SHP77 treated with DMSO at 0.1 percent for 48 hours (cell line): ENCODE measurements around the gene GPSM3.
A peak's percentile ranks its signal among the peaks of the same experiment; 100 is the strongest.
"Not testable (repeated sequence)": the region's sequence is repeated elsewhere in the genome, so short reads cannot be mapped to it uniquely, and the experiment has no call there.

Experiments used
- DNase-seq: peaks from one replicate; lab custom pipeline; 2025; lab: John Stamatoyannopoulos, UW

The GPSM3 gene

DNA sequence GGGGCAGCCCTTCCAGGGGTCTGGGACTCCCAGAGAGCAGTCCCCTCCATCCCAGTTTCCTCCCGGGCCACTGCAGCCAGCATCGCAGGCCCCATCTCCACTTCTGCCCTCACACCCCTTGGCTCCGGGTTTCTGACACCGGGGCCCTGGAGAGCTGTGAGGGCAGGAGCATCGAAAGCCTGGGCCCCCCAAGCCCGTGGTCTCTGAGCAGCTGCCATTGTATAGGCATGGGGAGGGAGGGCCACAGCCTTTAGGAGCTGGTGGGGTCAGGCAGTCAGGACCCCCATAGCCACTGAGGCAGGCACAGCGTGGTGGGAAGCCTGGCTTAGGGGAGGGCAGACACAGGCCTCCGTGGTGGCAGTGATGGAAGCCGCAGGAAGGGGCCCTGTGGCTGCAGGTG, 9.7 kb upstream of the GPSM3 start:
- DNase-seq: no peak

DNA sequence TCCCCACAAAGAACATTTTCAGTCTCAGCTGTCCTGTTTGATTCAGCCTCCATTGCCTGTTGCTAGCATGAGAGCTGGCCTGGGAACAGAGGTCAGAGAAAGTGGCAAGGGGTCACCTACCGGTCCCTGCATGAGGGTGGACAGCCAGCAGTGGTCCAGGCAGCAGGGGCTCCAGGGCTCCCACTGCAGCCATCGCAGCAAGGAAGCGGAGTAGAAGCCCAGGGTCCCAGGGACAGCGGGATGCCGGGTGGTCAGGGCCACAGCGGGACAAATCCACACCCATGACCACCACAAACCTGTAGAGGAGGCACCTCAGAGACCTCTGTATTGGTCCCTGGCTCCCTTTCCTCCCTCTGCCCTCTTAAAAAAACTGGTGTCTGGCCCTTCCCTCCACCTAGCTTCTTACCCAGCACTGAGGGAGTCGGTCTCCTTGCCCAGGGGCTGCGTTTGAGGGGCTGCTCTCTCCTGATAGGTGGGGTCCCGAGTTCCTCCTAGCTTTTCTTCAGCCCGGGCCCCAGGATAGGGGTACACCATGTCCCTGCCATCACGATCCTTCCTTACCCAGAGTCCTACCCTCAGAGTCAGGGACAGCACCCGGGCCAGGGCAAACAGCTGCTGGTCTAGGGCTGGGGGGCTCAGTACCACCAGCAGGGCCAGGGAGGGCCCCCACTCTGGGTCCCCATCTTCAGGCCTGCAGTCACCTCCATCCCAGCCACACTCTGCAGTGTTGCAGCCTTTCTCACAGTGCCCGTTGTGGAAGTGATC, 8.4 kb upstream of the GPSM3 start:
- no peak for DNase-seq

- DNase-seq: no peak
Observed at GRCh38 chr6:32198866-32199265, 6.4 kb upstream of the GPSM3 start.

DNA sequence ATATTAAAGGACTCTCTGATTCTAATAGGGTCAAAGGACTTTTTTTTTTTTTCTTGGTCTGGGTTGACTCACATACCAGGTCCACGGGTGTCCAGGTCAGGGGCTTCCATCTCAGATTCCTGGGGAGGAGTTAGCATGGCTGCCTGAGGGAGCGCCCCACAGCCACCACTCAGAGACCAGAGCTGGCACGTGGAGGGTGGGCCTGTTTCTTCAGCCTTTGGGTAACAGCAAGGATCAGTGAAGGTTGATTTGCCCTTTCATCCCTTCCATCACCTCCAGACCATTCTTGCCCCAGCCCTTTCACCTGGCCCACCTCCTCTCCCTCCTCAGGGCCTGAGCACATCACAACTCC, 5.9 kb upstream of the GPSM3 start:
- DNase-seq: no peak

DNA sequence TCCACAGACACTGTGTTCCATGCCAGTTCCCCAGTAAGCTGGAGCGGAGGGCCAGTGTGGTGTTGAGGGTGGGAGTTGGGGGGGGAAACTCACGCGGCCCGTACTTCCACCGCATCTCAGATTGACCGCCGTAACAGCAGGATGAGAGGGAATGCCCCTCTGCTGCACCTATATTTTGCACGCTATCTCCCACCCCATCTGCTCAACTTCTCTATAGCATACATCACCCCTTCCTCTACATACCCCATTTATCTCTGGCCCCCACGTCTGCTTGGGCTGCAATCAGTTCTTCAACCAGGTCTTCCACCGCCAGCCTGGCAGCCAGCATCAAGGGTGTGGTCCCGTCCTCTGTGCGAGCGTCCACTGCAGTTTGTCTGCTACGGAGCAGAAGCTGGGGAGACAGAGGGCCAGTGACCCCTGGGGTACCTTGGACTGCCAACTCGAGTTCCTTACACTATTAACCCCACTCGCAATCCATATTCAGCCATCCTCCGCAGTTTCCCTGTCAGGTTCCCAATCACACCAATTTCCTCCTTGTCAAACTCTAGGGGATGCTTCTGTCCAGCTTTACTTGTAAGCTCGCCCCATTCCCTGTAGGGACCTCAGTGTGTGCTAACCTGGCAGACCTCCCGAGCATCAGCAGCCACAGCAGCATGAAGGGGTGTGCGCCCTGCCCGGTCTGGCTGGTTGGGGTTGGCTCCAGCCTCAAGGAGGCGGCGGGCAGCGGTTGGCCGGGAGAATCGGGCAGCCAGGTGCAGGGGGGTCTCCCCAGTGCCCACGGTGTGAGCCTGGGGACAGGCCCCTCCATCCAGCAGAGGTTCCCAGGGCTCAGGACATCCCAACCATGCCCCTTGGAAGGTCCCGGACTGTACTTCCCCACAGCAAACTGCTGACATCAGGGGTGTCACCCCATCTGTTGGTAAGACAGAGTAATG, 4.5 kb upstream of the GPSM3 start:
- DNase-seq: no peak

DNA sequence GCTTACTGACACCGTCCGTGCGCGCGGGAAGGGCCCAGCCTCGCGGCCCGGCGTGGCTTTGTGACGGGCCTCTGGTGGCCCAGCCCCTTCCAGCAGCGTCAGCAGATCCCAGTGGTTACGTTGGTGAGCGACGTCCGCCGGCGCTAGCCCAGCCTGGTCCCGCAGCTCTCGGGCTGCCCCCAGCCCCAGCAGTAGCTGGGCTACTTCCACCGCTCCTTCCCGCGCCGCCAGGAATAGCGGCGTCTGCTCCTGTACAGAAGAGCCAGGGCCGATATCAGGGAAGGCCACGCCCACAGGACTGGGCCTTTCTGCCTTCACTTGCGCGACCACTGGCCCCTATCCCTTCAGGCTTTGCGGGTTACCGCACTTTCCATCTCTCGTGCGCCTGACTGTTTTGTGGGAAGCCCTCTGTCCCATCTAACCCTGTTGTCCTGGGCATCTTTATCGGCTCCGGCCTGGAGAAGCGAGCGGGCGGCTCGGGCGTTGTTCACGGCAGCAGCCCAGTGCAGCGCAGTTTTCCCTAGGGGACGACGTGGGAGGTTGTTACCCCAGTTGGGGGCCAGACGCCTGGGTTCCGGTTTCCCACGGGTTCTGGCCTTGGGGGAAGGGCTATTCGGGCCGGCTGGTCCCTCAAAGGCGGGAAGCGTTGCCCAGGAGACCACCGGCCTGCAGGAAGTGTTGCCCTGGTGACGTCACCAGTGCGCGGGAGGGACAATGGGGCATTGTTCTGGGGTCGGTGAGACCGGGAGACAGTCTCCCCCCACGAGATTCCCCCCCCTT, 3.6 kb upstream of the GPSM3 start:
- DNase-seq: peak; percentile 51

GRCh38 chr6:32195652-32195901, 3.1 kb upstream of the GPSM3 start:
- peak; percentile 96 for DNase-seq

GRCh38 chr6:32194825-32195651, 2.6 kb upstream of the GPSM3 start:
- no peak for DNase-seq

GRCh38 chr6:32194388-32194787, 1.9 kb upstream of the GPSM3 start:
- DNase-seq: no peak

- DNase-seq: not testable (repeated sequence)
Observed at GRCh38 chr6:32193096-32193495, 653 bp upstream of the GPSM3 start.

DNA sequence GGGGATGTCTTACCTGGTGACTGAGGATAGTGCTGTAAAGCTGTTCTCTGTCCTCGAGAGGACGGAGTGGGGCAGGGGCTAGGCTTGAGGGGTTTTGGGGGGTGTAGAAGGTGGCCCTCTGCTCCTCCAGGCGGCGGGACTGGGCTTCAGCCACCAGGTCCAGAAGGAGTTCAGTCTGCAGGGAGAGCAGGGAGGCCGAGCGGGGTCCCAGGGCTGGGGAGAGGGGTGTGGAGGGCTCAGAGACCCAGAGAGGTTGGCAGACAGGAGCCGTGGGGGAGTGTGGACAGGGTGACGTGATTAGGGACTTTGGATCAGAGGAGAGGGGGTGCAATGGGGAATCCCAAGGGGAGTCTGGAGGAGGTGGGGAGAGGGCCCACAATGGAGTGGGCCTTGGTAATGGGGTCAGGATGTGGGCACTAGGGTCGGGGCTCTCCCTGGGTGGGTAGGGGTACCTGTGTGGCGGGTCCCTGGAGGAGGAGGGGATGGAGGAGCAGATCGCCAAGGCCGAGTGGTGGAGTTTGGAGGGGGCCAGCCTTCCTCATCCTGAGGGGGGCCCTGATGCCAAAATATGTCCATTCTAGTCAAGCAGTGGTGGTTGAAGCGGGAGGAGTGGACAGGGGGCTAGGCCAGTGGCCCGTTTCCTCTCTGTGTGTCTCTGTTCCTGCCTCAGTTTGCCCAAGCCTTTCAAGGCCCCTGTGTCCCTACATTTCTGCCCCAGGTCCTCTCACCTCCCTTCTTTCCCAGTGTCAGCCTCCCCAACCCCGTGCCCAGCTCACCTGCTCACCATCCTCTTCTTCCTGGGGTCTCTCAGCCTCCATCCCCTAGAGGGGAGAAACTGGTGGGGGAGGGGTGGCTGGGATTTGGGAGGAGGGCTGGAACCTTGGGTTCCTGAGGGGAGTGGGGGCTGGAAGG, 491 bp downstream of the GPSM3 start:
- no peak for DNase-seq

- no peak for DNase-seq
Observed at GRCh38 chr6:32190911-32191677, 1.3 kb downstream of the GPSM3 start.

GRCh38 chr6:32190054-32190851, 2.2 kb downstream of the GPSM3 start, which contains the start of gene PBX2:
Gene PBX2, minus strand, starts transcription at chr6:32190202. Its CDS starts 287 bp downstream, at chr6:32189915.
- DNase-seq: peak; percentile 61

GRCh38 chr6:32189742-32190053, 2.7 kb downstream of the GPSM3 start:
- DNase-seq: no peak

- no peak for DNase-seq
Observed at GRCh38 chr6:32189069-32189741, 3.2 kb downstream of the GPSM3 start.

- no peak for DNase-seq
Observed at GRCh38 chr6:32188381-32189068, 3.9 kb downstream of the GPSM3 start.

- DNase-seq: not testable (repeated sequence)
Observed at GRCh38 chr6:32187725-32188380, 4.6 kb downstream of the GPSM3 start.
